ENCODE results near the gene L3MBTL4.
"Not testable (repeated sequence)": the region's sequence is repeated elsewhere in the genome, so short reads cannot be mapped to it uniquely, and the experiment has no call there.

The L3MBTL4 gene

DNA sequence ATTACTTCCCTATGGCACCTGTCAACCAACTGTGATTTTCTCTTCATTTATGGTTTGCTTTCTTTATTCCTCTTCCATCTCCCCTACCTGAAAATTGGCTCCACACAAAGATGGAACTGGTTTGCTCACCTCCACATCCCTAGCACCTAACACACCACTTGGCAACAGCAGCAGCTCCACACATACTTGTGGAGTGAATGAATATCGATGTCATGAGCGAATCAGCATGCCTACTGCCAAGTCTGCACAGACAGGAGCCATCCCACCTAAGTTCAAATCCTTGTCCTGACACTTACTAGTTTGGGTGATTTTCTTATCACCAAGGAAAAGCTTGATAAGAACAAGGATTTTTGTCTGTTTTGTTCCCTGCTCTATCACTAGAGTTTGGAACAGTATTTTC lies 328.0 kb downstream of the L3MBTL4 start:
- no peak for DNase-seq

DNA sequence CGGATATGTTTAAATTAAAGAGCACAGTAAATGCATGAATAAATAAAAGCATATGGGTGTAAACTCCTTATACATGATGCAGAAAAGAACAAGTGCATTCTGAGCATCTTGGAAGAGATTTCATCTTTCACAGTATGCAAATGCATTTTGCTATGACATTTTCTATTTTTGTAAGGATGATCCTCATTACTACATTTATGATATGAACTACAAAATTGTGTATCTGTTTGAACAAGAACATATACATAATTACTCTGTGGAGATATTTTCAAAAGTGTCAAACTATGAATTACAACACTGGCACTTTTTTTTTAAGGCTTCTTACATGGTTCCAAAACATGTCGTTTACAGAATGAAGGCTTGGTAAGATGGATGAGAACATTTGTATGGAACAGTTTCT lies 335.3 kb downstream of the L3MBTL4 start:
- DNase-seq, result no peak

DNA sequence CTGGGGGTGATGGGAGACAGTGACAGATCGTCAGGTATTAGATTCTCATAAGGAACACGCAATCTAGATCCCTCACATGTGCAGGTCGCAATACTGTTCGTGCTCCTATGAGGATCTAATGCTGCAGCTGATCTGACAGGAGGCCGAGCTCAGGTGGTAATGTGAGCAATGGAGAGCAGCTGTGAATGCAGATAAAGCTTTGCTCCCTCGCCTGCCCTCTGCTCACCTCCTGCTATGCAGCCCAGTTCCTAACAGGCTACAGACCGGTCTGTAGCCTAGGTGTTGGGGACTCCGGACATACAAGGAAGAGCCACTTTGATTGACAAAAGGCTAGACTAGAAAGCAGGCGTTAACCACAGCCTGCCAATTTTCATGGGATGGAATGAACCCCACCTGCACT lies 335.8 kb downstream of the L3MBTL4 start:
- no peak for DNase-seq

DNA sequence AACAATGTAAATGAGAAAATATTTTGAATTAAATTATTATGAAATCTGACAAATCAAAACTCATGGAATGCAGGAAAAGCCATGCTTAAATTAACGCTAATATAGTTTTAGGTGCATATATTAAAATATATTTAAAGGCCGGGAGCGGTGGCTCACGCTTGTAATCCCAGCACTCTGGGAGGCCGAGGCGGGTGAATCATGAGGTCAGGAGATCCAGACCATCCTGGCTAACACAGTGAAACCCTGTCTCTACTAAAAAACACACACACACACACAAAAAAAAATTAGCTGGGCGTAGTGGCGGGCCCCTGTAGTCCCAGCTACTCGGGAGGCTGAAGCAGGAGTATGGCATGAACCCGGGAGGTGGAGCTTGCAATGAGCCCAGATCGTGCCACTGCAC lies 342.3 kb downstream of the L3MBTL4 start:
- DNase-seq, result not testable (repeated sequence)

DNA sequence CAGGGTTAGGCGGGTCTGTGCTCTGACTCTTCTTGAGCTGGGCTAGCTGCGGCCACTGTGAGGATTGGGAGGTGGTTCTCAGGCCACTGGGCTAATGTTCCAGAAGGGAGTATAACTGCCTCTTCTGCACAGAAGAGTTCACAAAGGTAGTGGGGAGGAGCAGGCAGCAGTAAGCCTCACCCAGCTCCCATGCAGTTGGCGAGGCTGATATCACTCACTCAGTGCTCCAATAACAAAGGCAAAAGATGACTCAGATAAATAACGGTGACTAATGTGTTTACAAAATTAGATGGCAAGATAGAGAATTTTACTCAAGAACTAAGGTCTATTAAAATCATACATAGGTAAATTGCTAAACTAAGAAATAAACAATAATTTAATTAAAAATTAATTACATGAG lies 345.2 kb downstream of the L3MBTL4 start:
- DNase-seq, result no peak

DNA sequence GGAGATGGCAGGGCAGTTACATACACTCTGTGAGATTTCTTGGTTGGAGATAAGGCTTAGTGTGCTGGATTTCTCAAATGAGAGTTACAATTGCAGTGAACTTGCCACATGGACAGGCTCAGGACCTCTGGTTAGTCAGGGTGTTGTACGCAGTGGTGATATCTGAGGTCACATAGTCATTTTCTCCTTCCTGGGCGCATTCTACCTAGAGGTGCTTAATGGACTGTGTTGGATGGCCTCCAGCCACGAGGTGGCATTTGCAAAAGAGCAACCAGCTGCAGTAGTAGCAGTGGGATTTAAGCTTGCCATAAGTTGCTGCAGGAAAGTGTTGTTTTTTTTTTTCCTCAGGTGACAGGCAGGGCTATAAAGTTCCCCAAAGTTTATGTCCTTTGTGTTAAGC lies 345.6 kb downstream of the L3MBTL4 start:
- no peak for DNase-seq

DNA sequence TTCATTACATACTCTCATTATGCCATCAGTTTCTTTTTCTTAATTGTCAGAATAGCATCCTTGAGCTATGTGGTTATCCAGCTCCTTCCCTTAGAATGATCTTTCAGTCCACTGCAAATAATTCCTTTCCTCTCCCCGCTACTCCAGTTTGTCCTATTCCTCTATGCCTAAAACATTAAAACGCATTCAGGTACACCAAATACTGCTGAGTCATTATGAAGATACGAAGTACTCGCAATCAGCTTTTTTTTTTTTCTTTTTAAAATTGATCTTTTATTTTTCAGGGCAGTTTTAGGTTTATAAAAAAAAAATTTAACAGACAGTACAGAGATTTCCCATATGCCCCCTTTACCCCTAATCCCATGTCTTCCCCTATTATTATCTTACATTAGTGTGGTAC lies 354.6 kb downstream of the L3MBTL4 start:
- no peak for DNase-seq

DNA sequence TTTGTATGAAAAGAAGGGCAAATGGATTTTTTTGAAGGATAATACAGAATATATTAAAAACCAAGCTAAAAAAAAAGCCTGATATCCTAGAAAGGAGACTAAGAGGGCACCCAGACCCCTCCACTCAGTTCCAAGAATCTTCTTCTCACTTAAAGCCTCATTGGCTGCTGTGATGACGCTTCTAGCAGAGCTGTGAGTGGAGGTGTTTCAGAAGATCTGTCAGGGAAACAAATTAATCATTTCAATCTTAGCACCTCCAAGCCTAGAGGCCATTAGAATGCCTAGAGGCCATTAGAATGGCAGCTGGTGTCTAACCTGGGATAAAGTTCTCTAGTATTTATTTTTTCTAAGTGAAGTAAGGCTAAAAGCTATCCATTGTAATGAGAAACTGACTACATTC lies 355.2 kb downstream of the L3MBTL4 start:
- no peak for DNase-seq

DNA sequence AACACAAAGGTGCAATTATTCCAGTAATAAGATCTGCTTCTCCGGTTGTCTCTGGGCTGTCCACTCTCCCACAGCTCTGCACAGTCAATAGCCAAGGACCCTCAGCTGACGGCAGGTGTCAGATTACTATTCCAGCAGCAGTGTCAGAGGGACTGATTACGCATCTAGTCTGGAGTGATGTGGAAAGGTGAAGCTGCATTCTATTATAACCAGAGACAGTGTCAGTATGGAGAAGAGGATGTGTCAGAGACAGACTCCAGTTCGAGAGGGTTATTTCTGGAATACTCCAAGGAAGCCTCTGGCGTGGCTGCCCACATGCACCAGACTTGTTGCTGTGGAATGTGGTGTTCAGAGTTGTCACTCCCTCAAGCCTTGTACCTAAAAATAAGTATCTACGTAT lies 355.8 kb downstream of the L3MBTL4 start:
- peak; percentile 26 to 68 for DNase-seq

DNA sequence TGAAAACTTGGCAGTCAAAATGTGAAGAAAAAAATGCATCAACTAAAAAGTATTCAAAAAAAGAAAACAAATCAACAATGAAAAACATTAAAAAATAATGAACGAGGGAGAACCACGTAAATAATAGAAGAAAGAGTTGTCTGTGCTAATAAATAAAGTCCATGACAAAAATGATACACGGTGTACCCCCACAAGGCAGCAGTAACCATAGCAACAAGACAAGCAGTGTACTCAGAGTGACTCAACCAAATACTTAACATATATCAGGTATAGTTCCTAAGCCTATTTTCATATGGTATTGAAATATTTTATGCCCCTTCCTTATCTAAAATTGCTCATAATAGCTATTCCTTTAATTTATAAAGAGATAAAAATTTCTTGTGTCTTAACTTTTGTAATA lies 357.1 kb downstream of the L3MBTL4 start:
- DNase-seq, result no peak

DNA sequence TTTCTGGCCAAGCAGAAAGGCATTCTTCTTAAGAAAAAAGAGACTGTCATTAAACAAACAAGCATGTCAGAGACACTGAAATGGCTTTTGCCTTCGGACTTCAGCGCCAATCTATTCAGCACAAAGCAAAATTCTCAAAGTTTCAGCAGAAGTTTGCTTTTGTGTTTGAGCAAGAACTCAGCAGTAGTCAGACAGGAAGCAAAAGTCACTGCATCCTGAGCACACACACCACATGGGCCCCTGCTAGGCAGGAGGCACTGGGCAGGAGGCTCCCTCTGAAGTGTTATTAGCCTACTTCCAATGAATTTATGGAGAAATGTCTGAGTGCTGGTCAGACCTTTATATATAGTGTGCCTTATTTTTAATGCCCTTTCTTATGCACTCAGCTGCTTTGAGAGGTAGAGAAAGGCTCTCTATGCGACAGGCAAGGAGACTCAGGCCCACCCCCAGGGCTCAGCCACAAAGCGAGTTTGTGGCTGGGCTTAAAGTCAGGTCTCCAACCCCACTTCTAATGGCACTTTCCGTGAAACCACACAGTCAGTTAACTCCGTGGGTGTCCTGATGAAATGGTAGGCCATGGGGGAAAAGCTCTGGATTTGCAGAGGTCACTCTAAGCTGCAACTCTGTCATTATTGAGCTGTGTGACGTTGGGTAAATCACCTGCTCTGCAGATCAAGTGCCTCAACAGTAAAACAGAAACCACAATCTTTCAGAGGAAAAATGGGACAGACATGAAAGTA lies 358.4 kb downstream of the L3MBTL4 start:
- DNase-seq, result peak; percentile 19 to 68

DNA sequence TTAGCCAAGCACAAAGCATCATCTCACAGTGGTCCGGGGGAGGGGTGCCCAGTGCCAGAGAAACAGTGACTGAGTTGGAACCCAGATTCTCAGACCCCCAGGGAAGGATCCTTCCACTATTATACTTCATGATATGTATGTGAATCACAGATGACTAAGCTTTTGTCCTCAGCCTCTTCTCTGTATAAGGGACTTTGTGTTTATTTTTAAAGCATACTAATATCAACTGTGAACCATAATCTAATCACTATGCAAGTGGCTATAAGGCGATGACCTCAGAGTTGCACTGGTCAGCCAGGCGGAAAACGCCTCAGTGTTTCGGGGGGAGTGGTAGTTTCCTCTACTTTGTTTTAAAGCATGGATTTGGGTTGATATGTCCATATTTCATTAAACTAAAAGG lies 359.0 kb downstream of the L3MBTL4 start:
- DNase-seq, result no peak

DNA sequence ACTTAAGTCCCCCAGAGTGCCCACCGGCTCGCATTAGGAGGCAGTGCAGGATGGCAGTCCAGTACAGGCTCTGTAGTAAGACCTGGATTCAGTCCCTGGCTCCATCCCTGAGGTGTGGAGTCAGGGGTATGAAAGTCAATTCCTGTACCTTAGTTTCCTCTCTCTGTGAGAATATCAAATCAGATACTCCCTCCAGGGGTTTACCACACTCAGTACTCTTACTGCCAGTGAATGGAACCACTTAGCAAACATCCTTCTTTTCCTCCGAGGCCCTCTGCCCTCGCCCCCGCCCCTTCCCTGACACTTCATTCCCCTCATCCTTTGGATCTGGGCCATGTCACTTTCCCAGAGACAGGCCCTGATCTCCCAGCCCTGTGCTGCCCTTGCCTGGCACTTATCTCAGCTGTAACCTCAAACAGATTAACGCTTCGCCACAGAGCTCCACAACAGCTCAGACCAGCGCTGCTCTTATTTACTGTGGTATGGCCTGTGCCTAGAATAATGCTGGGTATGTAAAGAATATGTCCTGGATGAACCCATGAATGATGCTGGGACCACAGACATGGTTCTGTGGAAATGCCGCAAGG lies 360.4 kb downstream of the L3MBTL4 start:
- peak; percentile 38 to 89 for DNase-seq

DNA sequence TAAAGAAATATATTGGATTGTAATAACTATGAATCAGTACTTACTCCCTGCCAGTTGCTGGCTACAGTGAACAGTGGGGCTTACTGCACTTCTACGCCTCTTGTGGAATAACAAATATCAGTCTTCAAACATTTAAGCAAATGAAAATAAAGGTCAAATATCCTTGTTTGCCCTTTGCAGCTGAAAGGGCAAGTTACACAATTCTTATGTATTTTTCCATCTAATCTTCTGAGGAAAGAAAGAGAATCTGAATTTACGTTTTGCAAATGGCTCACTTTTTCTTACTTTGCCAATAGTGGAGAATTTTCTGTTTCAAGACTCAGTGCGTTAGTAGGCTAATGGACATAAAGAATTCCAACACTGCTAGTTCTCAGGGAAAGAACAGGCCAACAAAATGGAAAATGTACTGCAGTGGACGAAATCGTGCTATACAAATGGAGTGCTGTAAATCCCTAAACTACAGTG lies 362.2 kb downstream of the L3MBTL4 start:
- DNase-seq, result no peak

DNA sequence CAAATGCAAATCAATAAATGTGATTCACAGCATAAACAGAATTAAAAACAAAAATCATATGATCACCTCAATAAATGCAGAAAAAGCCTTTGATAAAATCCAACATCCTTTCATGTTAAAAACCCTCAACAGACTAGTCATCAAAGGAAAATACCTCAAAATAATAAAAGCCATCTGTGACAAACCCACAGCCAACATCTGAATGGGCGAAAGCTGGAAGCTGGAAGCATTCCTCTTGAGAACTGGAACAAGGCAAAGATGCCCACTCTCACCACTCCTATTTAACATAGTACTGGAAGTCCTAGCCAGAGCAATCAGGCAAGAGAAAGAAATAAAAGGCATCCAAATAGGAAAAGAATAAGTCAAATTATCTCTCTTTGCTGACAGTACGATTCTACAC lies 367.1 kb downstream of the L3MBTL4 start:
- not testable (repeated sequence) for DNase-seq

DNA sequence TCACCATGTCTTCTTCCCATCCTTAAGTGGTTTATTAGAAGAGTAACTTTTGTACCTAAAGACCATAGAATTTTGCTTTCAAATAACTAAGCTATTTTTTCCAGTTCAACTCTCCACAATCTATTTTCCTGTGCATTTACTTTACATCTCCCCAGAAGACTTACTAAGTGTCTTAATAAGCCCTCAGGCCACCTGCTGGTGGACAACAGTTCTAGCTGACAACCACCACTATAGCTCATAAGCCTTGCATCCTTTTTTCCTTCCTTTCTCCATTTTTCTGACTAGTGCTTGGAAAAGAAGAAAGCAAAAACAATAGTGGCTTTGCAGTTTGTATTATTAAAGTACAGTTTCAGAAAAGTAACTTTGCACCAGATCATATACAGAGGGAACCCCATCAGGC lies 369.9 kb downstream of the L3MBTL4 start:
- no peak for DNase-seq

DNA sequence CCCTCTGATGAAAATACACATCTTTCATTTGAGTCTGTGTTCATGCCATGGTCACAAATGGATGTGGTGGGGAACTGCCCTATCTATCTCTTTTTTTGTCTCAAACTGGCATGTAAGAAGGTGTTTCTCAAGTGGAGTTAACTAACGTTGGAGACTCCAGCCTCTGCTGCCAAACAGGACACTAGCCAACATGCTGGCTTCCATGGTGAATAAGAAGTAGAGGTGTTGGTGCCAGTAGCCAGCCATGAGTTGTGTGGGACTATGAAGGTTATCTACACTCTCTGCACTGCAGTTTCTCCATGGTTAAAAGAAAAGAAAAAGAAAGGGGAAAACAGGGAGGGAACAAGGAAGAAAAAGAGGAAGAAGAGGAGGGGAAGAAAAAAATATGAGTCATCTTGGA lies 370.4 kb downstream of the L3MBTL4 start:
- no peak for DNase-seq

DNA sequence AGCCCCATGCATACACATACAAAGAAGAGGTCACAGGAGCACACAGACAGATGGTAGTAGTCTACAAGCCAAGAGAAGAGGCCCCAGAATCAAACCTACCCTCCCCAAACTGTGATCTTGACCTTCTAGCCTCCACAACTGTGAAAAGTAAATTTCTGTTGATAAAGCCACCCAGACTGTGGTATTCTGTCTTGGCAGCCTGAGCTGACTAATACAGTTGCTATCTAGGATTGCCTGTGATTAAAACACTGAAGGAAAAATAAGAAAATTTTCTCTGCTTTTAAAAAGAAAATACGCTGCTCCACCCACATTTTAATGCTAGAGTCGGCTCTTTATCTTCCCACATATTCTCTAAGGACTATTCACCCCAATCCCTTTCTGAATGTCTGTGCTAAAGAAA lies 375.7 kb downstream of the L3MBTL4 start:
- no peak for DNase-seq

DNA sequence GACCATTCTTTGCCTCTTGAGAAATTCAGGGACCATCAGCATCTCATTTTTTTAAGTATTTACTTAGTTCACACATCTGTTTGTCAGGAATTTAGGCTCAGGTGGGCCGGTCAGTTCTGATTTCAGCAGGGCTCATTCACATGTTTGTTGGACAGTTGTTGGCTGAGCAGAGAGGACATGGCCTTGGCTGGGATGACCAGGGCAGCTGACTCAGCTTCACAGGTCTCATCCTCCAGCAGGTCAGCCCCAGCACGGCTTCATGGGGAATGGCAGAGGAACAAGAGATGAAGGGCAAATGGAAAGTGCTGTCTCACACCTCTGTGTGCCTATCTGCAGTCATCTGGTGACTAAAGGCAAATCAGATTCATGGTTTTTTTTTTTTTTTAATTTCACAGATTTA lies 383.3 kb downstream of the L3MBTL4 start:
- no peak for DNase-seq

DNA sequence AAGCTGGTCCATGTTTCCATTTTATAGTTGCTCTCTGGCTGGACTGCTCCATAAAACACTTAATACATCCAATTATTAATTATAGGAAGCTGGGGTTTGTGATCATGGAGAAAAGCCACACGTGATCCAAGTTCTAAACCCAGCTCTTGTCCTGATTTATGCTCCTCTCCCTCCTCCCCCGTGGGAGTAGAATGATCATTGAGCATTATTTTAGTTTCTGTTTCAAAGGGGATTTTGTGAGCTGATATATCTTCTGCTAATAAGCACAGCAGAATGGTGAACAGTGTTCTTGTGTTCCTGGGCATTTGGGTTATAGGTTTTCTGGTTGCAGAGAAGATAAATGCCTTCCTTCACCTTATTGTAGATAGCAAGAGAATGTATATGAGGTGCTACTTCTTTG lies 383.7 kb downstream of the L3MBTL4 start:
- DNase-seq, result no peak

DNA sequence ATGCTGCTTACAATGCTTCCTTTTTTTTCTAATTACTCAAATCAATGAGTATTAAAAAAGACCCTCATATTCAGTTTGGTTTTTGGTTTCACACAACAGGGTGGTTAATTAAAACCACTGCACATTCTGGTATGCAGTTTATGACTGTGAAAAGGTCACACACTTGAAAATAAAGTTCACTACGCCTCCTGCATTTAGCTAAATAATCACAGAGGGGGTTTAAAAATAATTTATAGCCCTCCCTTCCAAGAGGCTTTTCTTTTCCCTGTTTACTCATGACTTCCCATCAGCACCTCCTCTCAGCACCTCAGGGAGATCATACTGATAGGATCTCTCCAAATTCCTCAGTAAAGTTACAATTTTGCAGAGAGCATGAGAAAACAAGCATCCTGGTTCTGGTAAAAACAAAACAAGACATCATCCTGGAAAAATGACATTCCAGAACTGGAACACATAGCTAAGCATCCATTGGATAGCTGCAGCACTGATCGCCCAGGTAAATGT lies 389.9 kb downstream of the L3MBTL4 start:
- DNase-seq, result no peak

DNA sequence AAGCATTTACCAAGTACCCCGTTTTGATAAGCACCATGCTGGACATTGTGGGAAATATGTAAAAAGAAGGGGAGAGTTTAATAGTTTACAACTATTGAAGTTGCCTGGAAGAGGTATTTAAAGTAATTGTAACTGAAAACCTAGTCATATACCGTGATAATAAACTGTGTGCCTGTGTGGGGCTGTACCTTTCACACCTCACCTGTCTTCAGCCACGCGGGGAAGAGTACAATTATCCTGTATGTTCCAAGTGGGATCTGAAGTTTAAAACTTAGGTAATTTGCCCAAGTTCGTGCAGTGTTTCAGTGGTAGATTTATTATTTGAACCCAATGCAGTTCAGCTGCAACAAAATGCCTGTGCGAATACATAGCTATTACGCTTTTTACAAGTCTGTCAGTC lies 391.2 kb downstream of the L3MBTL4 start:
- DNase-seq, result no peak

DNA sequence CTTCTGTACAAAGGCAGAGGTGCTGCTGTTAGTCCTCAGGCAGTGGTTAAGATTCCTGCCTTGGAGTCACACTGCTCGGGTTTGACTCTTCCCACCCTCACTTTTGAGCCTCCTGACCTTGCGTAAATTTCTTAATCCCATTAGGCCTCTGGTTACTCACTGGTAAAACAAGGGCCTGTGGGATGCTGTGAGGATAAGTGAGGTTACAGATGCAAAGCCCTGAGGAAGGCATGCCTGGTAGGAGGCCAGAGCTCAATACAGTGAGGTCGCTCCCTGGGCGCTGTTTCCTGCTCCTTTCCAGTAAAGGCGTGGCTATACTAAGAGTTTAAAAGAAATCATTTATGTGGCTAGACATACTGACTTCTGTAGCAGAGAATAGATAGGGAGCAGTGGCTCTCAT lies 391.9 kb downstream of the L3MBTL4 start:
- no peak for DNase-seq

DNA sequence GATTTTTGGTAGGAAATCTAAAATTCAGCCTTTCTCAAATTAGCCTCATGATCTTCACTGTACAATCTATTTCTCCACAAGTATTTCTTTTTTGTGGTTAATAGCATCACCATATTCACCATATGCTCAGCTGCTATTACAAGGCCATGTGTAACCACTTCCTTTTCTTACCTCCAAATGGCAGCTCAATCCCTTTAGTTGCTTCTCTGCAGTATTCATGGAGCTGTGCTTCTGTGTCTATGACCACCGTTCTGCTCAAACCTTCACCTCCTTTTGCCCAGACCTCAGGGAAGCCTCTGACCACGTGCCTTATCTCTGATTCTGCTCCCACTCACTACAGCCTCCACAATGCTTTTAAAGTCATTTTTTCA lies 392.7 kb downstream of the L3MBTL4 start:
- DNase-seq, result no peak
